ENCODE data around the gene XRCC4.

GRCh38 chr5:83076742-83077661 lies at the start of gene XRCC4, which contains the start of gene TMEM167A:
- peak; percentile 96 for TF ChIP-seq POLR2AphosphoS5 (IDR thresholded peaks at IDR 0.05; ENCODE audit: low read depth, low read length)
- peak; percentile 96 for TF ChIP-seq POLR2A (IDR thresholded peaks at IDR 0.05; ENCODE audit: low read depth, low read length)
